Islet precursor cell (in vitro differentiated cells): Measurements from ENCODE around the gene SLC6A5.

Experiments used
- DNase-seq: peaks from one replicate; pipeline ENCODE4 v3.0.0-alpha.2; 2018

SLC6A5 gene

DNA sequence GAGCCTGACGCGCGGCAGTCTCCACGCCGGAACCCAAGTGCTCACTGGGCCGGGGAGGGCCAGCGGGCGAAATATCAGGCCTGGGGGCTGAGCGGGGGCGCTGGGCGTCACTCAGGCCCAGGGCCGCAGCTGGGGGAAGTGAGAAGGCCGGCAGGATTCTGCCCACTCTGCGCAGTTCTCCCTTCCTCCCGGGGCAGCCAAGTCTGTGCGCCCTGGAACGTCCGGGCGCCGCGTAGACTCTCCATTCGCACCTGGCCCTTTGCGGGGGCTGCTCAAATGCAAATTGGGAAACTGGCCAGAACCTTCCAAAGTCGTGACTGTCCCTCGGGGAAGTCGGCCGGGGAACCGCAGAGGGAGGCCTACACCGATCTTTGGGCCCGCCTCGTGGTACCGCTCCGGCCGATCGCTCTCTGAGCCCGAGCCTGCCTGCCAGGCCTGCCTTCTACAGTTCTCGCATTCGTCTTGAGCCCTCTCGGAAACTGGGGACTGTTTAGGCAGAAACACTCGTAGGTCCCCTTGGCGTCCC is 2.2 kb upstream of the SLC6A5 start:
- DNase-seq: no peak

DNA sequence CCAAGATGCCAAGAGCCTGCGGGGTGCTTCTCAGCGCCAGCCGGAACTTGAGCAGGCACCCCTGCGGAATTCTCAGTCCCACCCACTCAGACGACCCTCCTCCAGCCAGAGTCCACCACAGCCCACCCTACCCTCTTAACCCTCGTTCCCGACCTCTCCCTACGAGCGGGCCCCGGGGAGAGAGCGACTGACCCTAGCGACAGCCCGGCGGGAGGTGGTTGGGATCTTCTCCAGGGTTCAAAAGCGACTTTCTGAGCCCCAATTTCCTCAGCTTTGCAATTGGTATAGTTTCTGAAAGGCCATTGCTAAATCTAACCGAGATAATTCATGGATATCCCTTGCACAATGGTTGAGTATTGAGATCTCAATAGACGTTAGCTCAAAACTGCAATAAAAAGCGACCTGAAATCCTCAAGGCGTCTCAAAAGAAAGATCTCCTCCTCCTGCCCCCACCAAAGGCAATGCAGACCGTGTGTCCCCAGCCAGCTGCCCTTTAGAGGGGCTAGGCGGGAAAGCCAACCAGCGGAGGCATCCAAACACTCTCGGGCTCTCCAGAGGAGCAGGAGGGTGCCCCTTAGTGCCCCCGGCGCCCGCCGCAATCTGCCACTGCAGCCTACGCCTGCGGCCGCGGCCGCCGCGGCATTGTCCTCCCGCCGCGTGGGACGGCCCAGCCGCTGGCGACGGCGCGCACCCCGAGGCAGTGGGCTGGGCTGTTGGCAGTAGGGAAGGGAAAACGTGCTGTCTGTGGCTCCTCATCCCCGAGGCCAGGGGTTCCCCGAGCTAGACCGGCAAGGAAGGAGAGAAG is 1.5 kb upstream of the SLC6A5 start:
- DNase-seq: no peak

DNA sequence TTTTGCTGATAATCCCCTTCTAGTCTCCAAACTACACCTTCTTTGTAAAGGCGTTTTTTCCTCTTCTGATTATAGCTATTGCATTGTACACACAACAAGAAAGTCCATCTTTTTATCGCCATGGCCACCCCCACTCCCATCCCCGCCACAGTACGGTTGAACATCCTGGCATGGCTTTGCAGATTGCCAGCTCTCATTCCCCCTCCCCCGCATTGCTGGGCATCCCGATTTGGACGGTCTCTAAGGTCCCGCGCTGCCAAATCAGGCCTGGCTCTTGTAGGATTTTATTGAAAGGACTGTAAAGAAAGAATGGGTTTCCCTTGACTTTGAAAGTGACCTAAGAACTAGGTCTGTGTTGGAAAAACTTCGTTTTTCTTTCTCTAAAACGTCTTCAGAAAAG is 916 bp upstream of the SLC6A5 start:
- no peak for DNase-seq

DNA sequence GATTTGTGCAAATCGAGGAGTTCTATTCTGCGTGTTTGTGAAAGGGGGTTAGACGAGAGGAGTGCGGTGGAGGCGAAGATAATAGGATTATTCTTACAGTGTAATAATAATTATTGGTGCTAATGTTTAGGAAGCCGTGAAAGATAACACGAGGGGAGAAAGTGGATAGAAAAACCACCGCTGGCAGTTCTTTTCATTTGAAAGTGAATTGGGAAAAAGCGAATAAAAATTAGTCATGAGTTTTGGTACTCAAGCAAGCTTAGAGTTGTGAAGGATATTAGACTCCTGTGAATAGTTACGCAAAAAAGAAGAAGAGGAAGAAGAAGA is 575 bp downstream of the SLC6A5 start:
- no peak for DNase-seq

DNA sequence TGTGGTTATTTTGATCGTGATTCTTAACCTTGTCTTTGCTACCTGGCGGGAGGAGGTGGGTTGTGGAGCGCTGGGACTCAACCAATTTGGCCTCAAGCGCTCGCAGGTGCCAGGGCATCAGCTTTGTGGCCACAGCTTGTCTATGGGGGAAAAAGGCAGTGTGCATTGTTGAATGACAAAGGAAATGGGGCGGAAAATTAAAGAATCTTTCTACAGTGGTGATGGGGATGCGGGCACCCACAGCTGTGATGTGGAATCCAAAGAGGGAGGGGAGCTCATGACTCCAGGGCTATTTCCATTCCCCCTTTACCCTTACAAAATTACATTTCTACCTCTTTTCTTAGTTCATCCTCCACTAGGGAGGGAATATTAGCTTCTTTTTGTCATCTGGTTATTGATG is 1.1 kb downstream of the SLC6A5 start:
- no peak for DNase-seq

DNA sequence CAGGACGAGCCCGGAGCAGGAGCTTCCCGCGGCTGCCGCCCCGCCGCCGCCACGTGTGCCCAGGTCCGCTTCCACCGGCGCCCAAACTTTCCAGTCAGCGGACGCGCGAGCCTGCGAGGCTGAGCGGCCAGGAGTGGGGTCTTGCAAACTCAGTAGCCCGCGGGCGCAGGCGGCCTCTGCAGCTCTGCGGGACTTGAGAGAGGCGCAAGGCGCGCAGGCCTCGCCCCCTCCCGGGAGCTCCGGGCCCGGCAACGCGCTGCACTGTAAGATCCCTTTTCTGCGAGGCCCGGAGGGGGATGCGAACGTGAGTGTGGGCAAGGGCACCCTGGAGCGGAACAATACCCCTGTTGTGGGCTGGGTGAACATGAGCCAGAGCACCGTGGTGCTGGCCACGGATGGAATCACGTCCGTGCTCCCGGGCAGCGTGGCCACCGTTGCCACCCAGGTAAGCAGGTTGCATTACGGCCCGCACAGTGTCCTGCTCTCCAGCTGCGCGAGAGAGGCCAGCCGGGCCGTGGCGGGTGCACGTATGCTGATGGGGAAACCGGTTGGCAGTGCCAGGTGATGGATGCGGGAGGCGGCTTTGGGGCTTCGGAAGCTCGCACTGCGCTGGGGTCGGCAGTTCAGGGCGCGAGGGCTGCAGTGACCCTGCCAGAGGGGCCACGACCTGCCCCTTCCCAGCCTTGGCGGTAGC is 2.0 kb downstream of the SLC6A5 start:
- DNase-seq: peak; percentile 65

DNA sequence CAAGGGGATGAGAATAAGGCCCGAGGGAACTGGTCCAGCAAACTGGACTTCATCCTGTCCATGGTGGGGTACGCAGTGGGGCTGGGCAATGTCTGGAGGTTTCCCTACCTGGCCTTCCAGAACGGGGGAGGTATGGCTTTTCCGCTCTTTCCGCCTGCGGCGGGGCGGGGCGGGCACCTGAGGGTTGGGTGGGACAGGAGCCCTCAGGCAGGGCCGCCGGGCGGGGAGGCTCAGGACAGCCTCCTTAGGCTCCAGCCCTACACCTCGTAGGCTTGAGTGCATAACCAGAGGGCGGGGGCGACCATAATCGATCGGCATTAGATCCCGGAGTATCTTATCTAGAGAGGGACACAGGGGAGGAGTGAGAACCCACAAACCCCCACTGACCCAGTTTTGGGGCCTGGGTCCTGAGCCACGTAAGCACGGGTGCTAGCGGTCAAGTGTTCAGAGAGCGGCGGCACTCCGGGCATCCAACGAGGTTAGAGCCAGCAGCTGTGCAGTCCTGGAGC is 4.9 kb downstream of the SLC6A5 start:
- DNase-seq: no peak

DNA sequence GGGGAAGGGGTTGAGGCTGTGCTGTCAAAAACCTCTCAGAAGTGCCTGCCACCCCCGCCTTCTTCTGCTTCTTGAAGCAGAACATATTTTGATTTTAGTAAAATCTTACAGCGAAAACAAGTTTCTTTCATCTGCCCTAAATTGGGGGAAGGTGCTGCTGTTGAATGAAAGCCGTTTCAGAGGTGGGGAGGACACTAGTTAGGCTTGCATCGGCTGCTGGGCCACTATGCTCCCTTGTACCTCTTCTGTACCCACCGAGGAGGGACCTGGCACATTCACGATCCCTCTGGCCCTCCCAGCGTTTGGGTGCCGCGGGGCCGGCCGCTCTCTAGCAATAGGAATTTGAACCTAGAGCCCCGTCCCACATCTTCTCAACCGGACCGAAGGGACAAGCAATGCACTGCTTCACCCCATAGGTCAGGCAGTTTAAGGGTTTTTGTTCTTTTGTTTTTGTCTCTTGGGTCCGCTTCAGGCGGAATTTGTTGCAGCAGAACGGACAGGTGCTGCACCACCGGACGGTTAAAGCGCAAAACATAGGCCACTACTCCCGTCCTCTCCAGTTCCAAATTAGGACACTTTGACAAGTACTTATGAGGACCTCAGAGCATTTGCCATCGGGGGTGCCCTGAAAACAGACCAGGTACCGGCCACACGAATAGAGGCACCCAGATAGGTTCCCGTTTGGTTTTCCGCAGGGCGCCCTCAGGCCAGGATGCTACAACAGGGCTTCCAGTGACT is 5.6 kb downstream of the SLC6A5 start:
- no peak for DNase-seq

DNA sequence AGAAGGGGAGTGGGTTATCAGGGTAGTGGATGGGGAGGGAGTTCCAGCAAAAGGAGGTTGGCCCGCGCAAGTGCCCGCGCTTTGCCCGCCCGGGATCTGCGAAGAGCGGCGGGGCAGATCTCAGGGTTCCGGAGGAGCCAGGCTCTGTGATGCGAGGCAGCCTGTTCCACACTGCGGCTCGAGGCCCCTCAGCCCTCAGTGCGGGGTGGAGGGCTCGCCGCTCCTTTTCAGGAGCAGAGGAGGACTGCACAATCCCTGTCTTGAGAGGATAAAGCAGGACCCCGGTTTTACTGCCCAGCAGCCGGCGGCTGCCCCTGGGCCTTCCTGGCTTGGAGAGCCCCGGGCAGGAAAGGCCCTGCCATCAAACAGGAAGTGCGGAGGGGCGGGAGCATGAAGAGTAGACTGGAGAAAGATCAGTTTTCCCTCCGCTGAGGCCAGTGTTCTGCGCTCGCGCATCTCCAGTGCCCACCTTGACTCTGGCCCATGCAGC is 6.2 kb downstream of the SLC6A5 start:
- DNase-seq: no peak

DNA sequence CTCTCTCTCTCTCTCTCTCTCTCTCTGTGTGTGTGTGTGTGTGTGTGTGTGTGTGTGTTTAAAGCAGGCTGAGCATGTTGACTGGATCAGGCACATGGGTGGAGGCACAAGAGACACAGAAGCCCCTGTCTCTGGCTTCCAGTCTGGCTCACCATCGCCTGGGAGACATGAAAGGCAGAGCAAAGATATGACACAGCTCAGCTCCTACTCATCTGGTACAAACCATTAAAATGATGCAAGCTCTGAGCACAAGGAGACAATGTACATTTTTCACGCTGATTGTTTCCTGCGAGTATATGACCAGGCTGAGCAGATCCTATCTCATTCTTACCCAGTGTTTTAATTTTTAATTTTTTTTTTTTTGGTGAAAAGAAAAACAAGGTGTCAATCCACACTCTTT is 9.5 kb downstream of the SLC6A5 start:
- DNase-seq: no peak

DNA sequence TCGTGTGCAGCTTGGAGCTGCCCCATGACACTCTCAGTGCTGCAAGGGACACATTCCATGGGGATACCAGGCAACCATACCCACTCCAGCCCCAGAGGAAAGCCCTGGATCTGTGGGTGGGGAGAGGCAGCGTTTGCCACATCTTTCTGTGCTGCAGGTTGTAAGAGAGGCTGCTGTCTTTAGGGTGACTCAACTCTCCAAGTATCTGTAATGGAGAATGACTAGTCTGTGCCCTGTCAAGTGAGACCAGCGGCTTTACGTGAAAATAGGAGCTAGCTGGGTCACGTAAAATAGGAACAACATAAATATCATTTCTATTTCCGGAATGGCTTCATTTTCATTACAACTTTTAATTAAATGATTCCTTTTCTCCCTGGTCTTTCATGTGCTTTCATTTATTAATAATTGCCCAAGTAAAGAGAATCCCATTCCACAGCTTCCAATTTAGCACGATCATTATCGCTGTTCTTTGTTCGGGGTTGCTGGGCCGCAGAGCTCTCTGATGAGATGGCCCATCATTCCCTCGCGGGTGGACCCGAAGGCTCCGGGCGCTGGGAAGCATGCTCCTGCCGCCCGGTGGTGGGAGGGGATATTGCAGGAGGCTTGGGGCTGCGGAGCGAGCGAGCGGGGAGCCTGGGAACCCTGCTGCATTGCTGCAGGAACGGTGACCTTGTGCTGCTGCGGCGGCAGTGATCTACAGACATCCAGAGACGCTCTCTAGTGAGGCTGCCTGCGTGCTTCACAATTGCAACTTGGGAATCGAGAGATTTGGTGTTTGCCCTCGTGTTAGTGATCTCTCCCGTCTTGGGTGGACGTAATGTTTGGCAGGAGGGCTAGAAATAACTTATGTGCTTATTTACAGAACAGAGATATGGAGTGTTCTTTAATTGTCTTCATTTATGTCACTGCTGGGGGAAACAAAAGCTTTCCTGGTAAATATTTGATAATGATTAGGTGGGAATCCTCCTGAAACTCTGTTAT is 10.6 kb downstream of the SLC6A5 start:
- DNase-seq: peak; percentile 94

DNA sequence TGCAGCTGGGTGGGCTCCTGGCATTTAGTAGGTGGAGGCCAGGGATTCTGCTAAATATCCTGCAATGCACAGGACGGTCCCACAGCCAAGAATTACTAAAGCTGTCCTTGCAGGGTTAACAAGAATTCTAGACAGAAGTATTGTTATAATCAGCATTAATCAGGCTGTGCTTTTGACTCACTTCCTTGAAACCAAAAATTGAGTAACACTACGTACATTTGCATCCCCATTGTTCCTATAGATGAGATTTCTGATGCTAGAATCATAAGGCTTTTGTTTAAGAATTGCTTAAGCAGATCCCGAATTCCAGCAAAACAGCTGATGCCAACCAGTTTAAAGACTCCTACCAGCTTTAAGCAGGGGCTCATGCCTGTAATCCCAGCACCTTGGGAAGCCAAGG is 11.4 kb downstream of the SLC6A5 start:
- DNase-seq: no peak

DNA sequence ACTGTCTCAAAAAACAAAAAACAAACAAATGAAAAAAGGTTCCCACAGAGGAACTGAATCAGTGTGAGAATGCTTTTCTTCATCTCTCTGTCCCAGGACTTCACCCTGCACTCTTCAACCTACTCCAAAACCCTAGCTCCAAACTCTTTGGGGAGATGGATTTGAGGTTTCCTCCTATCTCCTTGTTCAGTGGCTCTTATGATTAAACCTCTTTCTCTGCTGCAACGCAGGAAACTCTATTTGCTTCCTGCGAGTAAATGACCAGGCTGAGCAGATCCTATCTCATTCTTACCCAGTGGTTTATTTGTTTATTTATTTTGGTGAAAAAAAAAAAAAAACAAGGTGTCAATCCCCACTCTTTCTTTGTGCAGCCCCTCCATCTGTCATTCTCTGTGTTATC is 12.0 kb downstream of the SLC6A5 start:
- DNase-seq: no peak

DNA sequence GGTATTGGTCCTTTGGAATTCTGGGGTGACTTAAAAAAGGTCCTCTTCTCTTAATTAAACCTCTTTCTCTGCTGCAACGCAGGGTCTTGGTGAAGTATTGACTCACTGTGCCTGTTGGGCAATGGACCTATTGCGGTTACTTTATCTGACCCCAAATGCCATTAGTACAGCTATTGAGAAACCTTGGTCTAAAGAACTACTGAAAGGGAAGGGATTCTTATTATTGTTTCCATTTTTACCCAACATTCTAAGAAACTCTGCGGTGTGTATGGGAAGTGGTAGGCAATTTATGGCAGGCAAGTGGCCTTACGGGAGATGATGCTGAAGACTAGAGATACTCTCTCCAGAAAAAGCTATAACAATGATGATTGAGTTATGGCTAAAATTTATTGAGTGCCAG is 12.5 kb downstream of the SLC6A5 start:
- DNase-seq: no peak

DNA sequence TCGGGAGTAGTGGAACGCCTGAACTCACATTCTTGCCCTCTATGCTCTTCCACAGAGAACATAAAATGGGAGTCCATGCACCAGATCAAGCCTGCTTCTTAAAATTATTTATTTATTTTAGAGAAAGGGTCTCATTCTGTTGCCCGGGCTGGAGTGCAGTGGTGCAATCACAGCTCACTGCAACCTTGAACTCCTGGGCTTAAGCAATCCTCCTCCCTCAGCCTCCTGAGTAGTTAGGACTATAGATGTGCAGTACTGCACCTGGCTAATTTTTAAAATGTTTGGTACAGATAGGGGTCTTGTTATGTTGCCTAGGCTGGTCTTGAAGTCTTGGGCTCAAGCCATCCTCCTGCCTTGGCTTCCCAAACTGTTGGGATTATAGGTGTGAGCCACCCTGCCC is 13.0 kb downstream of the SLC6A5 start:
- DNase-seq: no peak

DNA sequence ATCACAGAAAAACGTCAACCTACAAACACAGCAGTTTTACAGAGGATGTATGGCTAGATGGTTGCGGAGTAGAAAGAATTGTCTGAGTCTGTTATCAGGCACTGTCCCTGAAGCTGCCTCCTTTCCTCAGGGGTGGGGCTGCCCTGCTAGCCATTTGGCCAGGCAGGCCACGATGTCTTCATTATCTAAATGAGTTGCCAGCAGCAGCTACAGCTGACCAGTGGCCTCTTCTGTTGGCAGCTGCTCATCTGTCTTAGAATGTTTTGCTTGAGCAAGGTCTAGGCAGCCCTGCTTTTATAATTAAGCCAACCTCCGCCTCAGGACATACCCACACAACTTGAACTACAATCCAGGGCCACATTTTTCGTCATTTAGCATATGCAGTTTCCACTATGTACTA is 17.5 kb downstream of the SLC6A5 start:
- DNase-seq: no peak

DNA sequence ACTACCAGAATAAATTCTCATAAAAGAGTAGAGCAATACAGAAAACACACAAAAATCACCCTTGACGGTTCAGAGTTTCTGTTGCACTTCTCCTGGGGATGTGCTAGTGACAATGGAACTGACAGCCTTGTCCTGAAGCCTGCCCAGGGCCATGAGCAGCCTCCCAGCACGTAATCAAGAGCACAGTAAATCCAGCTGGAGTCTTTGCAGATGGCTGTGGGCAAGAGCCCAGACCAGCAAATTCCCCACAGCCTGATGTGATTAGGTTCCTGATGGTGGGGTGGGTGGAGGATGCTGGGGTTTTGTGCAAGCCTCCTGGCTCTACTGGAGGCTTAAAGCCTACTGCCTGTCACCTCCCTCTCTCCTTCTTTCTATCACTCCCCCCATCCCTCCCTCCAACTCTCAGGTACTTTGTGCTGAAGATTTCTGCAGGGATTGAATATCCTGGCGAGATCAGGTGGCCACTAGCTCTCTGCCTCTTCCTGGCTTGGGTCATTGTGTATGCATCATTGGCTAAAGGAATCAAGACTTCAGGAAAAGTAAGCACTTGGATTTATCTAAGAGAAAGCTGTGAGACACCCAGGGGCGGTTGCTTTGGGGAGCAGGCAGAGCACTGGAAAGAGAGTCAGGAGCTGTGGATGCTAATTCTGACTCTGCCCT is 18.1 kb downstream of the SLC6A5 start:
- DNase-seq: no peak

DNA sequence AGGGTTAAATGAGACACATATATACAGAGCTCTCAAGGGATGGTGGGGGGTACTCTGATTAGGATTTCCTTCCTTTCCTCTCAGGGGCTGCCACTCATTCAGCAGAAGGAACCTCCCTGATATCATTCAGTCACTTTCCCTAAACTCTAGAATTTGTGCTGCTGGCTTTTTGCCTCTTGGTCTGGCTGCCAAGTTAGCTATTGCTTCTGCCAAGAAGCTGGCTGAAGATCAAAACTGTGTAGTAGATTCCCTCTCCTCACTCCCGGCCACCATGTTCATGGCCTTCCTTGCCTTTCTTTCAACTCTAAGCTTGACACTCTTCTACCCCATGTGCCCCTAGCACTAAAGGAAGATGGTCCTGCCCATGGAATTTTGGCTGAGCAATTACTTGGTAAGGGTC is 18.7 kb downstream of the SLC6A5 start:
- DNase-seq: no peak

DNA sequence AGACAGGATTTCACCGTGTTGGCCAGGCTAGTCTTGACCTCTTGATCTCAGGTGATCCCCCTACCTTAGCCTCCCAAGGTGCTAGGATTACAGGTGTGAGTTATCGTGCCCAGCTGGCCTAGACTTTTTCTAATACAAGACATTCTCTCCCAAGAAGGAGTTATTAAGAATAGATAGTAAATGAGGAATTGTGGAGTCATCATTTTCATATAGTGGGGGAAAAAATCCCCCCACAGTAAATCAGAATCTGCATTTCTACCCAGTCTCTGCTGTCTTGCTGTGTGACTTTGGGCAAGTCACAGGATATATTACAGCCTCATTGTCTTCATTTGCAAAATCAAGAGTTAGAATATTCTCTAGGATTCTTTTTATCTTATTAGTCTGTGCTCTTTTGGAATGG is 21.6 kb downstream of the SLC6A5 start:
- DNase-seq: no peak

DNA sequence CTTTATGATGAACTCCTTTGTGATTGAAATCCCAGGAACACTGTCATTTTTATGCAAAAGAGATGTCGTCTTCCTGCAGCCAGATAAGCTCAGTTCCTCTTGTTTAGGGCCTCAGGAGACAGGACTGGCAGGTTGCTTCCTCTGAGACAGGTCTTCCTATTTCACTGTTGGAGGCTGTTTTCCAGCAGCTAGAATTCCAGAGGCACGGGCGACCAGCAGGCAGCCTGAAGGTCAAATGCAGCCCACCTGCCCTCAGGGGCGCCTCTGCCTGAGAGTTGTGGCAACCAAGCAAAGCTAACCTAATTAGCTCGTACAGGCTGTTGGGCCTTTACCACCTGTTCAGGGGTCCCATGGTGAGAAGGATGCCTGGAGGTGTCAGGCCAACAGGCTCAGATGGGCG is 22.3 kb downstream of the SLC6A5 start:
- DNase-seq: no peak

DNA sequence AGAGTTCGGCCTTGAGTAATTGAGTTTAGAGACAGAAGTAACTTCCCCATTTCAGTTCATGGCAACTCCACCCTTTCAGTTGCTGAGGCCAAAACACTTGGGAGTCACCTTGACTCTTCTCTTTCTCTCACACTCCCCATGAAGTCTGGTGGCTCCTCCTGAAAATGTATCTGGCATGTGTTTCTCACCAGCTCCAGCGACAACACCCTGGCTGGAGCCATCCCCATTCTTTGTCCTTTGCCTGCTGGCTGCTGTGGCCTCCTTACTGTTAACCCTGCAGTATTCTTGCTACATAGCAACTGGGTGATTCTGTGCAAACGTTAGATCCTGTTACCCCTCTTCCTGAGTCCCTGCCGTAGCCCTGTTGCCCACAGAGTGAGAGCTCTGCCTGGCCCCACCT is 23.8 kb downstream of the SLC6A5 start:
- no peak for DNase-seq

DNA sequence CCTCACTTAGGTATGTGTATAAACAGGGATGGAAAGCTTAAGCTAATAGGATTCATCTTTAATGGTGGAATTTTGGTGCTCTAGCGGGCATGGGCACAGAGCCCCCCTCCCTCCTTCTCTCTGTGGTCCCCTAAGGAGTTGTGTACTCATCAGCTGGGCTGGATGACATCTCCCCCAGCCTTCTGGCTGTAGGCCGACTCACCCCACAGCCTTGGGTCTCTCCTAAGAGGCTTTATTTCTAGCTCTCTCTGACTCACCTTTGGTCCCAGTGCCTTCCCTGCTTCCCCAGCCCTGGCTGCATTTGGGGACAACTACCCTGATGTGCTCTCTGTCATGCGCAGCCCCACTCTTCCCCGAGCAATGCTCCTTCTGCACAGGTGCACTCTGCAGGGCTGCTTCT is 26.9 kb downstream of the SLC6A5 start:
- DNase-seq: no peak
